ENCODE data around the gene LRCH1.
A peak's percentile ranks its signal among the peaks of the same experiment; 100 is the strongest.

The LRCH1 gene

DNA sequence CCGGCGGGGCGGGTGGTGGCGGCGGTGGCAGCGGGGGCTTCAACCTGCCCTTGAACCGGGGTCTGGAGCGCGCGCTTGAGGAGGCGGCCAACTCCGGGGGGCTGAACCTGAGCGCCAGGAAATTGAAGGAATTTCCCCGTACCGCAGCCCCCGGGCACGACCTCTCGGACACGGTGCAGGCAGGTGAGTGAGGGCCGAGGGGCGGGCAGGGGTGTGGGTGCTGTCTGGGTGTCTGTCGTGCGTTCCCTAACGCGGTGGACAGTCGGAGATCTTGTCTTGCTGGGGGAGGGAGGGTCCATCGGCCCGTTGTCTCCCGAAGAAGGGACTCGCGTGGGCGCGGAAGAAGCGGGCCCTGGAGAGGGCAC is 533 bp downstream of the LRCH1 start:
- peak overlapping the region; percentile 84 for H3K4me3 ChIP-seq (ENCODE audit: low read depth, low read length)
- TF ChIP-seq, protein P1, sequence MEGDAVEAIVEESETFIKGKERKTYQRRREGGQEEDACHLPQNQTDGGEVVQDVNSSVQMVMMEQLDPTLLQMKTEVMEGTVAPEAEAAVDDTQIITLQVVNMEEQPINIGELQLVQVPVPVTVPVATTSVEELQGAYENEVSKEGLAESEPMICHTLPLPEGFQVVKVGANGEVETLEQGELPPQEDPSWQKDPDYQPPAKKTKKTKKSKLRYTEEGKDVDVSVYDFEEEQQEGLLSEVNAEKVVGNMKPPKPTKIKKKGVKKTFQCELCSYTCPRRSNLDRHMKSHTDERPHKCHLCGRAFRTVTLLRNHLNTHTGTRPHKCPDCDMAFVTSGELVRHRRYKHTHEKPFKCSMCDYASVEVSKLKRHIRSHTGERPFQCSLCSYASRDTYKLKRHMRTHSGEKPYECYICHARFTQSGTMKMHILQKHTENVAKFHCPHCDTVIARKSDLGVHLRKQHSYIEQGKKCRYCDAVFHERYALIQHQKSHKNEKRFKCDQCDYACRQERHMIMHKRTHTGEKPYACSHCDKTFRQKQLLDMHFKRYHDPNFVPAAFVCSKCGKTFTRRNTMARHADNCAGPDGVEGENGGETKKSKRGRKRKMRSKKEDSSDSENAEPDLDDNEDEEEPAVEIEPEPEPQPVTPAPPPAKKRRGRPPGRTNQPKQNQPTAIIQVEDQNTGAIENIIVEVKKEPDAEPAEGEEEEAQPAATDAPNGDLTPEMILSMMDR (IDR thresholded peaks at IDR 0.05; ENCODE audit: control insufficient read depth, extremely low read depth, insufficient read depth) = no peak
- DNase-seq (ENCODE audit: low read depth) = no peak

DNA sequence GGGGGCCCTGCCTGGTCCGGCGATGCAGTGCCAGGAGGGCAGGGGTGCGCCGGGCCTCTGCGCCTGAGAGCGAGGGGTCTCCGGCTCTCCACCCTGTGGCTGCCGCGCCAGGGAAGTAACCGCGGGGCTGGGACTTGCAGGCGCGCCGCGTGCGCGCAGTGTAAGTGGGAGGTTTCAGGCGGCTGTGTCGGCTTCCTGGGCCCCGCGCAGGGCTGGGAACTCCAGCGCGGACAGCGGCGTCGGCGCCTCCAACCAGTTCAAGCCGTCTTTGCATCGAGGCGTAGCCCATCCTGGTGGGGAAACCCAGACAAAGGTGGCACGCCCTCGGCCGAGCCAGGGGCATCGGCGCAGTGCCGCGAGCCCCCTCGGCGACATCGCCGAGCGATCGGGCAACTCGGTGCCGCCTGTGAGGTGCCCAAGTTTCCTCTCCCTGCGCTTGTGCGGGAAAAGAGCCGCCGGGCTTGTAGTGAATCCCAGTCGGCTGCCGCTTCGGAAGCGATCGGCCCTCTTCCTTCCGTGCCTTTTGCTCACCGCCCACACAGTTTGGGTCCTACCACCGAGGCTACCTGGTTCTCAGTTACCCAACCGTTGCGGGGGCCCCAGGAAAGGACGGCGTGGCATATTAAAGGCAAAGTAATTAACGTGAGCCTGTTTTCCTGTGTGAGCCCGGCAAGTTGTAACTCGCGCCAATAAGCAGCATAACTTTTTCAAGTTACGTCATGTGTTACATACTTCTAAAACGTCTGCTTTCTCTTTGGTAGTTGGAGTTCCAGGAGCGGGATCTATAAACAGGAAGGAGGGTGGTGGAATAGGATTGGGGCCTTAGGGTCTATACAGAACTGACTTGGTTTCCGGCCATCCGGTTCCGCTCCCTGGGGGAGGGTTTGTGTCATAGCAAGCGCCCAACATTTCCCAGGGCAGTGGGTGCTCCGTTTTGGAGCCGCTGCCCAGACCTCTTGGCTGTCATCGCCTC is 1.2 kb downstream of the LRCH1 start:
- DNase-seq (ENCODE audit: low read depth) = no peak
- TF ChIP-seq, protein P1 (IDR thresholded peaks at IDR 0.05; ENCODE audit: control insufficient read depth, extremely low read depth, insufficient read depth) = 0 out of 2 replicates have a peak, but pooled peaks have one; percentile 6
- peak overlapping the region; percentile 84 for H3K4me3 ChIP-seq (ENCODE audit: low read depth, low read length)

DNA sequence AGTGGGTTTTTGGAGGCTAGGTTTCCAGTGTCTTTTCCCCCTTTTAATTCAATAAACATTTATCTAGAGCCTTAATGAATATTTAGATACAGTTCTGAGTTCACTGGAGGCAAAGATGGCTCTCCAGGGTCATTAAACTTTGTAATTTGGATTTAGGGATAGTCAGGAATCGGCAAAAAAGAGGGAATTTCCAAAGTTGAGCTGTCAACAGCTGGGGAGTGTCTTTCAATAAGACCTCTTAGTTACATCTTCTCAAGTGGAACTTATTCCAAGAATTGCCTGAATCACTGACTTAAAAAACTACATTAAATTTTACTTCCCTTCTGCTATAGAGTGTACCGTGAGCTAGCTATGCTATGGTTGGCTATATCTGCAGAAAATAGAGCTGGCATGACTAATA is 2.0 kb downstream of the LRCH1 start:
- H3K4me3 ChIP-seq (ENCODE audit: low read depth, low read length) = peak overlapping the region; percentile 84
- DNase-seq (ENCODE audit: low read depth) = no peak

DNA sequence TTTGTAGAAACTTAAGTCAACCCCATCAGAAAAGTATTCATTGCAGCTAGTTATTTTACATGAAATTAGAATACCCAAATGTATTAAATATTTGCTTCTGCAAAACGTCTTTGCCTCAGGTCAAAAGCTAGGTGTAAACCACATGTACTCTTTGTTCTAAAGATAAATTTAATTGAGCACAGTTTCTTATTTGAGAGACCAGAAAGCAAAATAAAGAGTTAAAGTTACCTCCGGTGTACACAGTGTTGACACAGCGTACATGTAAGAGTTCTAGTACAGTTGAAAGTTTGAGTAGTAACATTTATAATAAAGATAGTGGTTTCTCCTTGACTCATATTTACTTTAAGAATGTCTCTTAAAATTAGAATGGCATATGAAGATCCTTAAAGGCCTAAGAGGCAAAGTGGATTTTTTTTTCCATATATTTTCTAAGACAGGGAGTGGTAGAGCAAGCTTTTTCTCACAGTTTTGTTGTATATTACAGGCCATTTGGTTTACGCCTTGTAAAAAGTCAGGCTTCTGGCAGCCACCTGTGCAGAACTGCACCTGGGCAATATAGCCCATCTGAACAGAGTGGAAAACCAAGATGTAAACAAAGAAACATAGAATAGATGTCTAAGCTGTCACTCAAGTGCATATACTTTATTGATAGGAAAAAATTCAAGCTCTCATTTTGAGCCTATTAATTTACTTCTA is 2.9 kb downstream of the LRCH1 start:
- DNase-seq (ENCODE audit: low read depth) = no peak
- TF ChIP-seq, protein P1 (IDR thresholded peaks at IDR 0.05; ENCODE audit: control insufficient read depth, extremely low read depth, insufficient read depth) = no peak
- H3K4me3 ChIP-seq (ENCODE audit: low read depth, low read length) = no peak overlapping the region

More for the DNA sequence above, 2.0 kb downstream of the LRCH1 start:
- TF ChIP-seq, protein P1 (IDR thresholded peaks at IDR 0.05; ENCODE audit: control insufficient read depth, extremely low read depth, insufficient read depth) = no peak

DNA sequence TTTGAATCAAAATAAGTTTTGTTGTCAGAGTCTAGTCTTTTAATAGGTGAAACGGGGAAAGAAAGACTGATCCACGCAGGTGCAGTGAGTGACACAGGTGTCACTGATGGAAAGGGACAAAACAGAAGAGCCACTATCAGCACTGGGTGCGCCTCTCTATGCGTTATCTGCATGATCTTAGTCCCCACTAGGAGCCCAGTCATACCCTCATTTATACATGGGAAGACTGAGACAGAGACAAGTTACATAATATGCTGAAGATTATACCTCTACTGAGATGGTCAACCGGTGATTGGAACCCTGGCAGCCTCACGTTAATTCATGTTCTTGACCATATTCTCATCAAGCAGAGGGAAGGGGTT is 3.4 kb downstream of the LRCH1 start:
- no peak for DNase-seq (ENCODE audit: low read depth)
- TF ChIP-seq, protein P1 (IDR thresholded peaks at IDR 0.05; ENCODE audit: control insufficient read depth, extremely low read depth, insufficient read depth) = no peak
- H3K4me3 ChIP-seq (ENCODE audit: low read depth, low read length) = no peak overlapping the region

DNA sequence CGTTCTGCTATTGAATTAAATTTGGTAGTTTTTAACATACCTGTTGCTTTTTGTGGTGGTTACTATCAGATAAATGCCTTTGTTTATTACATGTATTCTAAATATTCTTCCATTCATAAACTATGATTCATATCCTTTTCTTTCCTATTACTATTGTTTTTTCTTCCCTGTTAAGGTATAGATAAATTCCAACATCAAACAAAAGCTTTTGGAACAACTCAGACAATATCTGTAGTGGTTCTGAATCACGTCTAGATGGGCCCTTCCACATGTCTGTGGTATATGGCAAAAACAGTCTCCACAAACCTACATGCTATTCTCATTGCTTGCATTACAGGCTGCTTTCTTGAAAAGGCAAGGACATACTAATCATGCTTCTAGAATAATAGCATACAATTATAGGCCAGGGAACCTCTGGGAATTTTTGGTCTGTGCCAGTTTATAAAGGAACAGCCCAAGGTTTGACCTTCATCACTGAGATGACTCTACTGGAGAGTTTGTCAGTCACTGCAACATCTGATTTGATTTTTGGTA is 6.4 kb downstream of the LRCH1 start:
- TF ChIP-seq, protein P1 (IDR thresholded peaks at IDR 0.05; ENCODE audit: control insufficient read depth, extremely low read depth, insufficient read depth) = no peak
- no peak overlapping the region for H3K4me3 ChIP-seq (ENCODE audit: low read depth, low read length)
- DNase-seq (ENCODE audit: low read depth) = no peak

Measured in LNCaP clone FGC (cell line).